ENCODE measurements around the gene P4HB. TPM values are rescaled to one million over a fixed set of nuclear protein-coding genes. Genes with fewer than 3 reads are reported as not detected.

Gene P4HB
- total and polyA plus RNA-seq, 3 experiments from 2014 or later = 342 to 482 (median 463) TPM

DNA sequence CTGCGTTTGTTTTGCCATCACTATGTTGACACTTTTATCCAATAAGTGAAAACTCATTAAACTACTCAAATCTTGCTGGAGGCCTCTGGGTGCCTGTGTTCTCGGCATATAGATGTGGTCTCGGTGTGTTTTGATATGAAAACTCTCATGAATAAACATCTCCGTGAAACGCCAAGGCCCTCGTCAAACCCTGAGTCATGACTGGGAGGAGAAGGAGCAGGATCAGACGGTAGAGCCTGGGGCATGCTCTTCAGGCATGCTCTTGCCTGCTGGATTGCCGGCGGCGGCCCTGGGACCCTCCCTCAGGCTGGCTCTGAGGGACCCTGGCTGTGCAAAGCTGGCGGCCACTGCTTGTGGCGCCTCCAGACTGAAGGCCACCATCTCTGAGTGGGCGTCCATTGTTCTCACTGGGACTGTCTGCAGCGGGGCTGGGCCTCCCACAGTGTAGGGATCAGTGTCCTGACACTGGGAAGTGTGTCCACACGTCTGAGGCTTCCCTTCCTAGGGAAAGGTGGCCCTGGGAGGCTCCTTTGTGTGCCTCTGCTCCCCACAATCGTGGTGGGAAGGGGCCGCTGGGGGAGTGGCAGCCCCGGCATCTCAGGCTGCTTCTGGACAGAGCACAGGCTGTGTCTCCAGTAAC, 40.0 kb upstream of the P4HB start:
- Histone ChIP-seq H3K27me3 (ENCODE audit: insufficient read depth, low read length, poor library complexity, severe bottlenecking) (peaks cover 7% of the 10 kb centered on the region), H3K4me1 (ENCODE audit: insufficient read depth, low read length) (no peaks in the 10 kb centered on the region), H3K4me3 (ENCODE audit: low read length) (no peak overlapping the region), H3K27ac (ENCODE audit: low read depth, low read length) (no peak overlapping the region), H3K9me3 (ENCODE audit: low read length) (no peaks in the 10 kb centered on the region), H3K36me3 (ENCODE audit: insufficient read depth, low read length) (no peaks in the 10 kb centered on the region)
- Mint-ChIP-seq H3K27me3 (peaks cover 8 to 12% of the 10 kb centered on the region in 2 donors), H3K4me3 (peak overlapping the region in 1 of 7 donors; percentile 81), H3K36me3 (peaks cover 0 to 50% (median 8%) of the 10 kb centered on the region in 3 donors), H3K4me1 (peaks cover 4 to 7% (median 6%) of the 10 kb centered on the region in 3 donors), H3K27ac (peak overlapping the region in 1 of 8 donors; percentile 36), H3K9me3 (no peaks in the 10 kb centered on the region)
- no peak for DNase-seq
- CTCF ChIA-PET = no interaction called here
- POLR2A ChIA-PET = no interaction called here

DNA sequence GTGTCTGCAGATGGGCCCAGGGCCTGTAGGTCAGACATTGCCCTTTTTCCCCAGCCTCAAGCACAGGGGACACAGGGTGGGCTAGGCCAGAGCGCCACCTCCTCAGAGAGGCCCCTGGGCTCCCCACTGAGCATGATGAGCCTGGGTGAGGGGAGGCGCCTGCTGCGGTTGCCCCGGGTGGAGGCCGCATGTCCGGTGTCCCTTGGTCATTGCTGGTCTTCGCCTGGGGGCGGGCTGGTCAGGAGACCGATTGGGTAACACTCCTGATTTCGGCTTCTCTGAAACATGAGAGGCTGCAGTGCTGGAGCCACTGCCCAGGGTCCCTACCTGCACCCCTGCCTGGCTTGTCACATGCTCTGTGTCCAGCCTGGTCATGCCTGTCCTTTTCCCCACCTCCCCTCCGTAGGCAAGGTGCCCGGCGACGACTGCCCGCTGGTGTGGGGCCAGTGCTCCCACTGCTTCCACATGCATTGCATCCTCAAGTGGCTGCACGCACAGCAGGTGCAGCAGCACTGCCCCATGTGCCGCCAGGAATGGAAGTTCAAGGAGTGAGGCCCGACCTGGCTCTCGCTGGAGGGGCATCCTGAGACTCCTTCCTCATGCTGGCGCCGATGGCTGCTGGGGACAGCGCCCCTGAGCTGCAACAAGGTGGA, 39.3 kb upstream of the P4HB start:
- ChIA-PET CTCF (no interaction called here), POLR2A (no interaction called here)
- H3K9me3 Mint-ChIP-seq = no peaks in the 10 kb centered on the region
- no peak overlapping the region for H3K27ac ChIP-seq (ENCODE audit: low read depth, low read length)
- peak overlapping the region in 1 of 8 donors; percentile 25 for H3K27ac Mint-ChIP-seq
- H3K27me3 ChIP-seq (ENCODE audit: insufficient read depth, low read length, poor library complexity, severe bottlenecking) = peaks cover 7% of the 10 kb centered on the region
- no peak overlapping the region for H3K4me3 Mint-ChIP-seq
- H3K36me3 ChIP-seq (ENCODE audit: insufficient read depth, low read length) = no peaks in the 10 kb centered on the region
- peaks cover 0 to 49% (median 8%) of the 10 kb centered on the region in 3 donors for H3K36me3 Mint-ChIP-seq
- peaks cover 8 to 12% of the 10 kb centered on the region in 2 donors for H3K27me3 Mint-ChIP-seq
- H3K9me3 ChIP-seq (ENCODE audit: low read length) = no peaks in the 10 kb centered on the region
- DNase-seq = no peak
- H3K4me3 ChIP-seq (ENCODE audit: low read length) = no peak overlapping the region
- H3K4me1 Mint-ChIP-seq = peaks cover 4 to 7% (median 6%) of the 10 kb centered on the region in 3 donors
- no peaks in the 10 kb centered on the region for H3K4me1 ChIP-seq (ENCODE audit: insufficient read depth, low read length)

DNA sequence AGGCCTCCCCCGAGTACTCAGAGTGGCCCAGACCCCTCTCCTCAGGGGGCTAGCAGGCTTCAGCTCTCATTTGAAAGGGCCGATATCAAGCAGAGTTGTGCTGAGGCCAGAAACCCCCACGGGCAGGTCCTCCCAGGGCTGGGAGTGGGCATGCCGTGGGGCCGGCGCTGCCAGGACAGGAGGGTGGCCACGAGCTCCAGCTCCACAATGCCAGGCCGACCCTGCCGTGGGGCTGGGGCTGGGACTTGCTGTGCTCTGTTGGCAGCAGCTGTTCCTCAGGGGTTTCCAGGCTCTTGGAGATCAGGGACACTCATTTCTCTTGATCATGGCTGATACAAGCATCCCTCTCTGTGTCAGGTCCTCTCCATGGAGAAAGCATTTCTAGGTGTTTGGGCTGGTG, 38.5 kb upstream of the P4HB start:
- Mint-ChIP-seq H3K27ac (no peak overlapping the region), H3K9me3 (no peaks in the 10 kb centered on the region), H3K27me3 (peaks cover 8 to 12% of the 10 kb centered on the region in 2 donors), H3K4me1 (peaks cover 4 to 7% (median 6%) of the 10 kb centered on the region in 3 donors), H3K4me3 (no peak overlapping the region), H3K36me3 (peaks cover 0 to 50% (median 8%) of the 10 kb centered on the region in 3 donors)
- H3K27ac ChIP-seq (ENCODE audit: low read depth, low read length) = no peak overlapping the region
- POLR2A ChIA-PET = no interaction called here
- no peaks in the 10 kb centered on the region for H3K9me3 ChIP-seq (ENCODE audit: low read length)
- DNase-seq = no peak
- H3K4me1 ChIP-seq (ENCODE audit: insufficient read depth, low read length) = no peaks in the 10 kb centered on the region
- H3K4me3 ChIP-seq (ENCODE audit: low read length) = no peak overlapping the region
- H3K36me3 ChIP-seq (ENCODE audit: insufficient read depth, low read length) = no peaks in the 10 kb centered on the region
- CTCF ChIA-PET = no interaction called here
- H3K27me3 ChIP-seq (ENCODE audit: insufficient read depth, low read length, poor library complexity, severe bottlenecking) = peaks cover 7% of the 10 kb centered on the region

DNA sequence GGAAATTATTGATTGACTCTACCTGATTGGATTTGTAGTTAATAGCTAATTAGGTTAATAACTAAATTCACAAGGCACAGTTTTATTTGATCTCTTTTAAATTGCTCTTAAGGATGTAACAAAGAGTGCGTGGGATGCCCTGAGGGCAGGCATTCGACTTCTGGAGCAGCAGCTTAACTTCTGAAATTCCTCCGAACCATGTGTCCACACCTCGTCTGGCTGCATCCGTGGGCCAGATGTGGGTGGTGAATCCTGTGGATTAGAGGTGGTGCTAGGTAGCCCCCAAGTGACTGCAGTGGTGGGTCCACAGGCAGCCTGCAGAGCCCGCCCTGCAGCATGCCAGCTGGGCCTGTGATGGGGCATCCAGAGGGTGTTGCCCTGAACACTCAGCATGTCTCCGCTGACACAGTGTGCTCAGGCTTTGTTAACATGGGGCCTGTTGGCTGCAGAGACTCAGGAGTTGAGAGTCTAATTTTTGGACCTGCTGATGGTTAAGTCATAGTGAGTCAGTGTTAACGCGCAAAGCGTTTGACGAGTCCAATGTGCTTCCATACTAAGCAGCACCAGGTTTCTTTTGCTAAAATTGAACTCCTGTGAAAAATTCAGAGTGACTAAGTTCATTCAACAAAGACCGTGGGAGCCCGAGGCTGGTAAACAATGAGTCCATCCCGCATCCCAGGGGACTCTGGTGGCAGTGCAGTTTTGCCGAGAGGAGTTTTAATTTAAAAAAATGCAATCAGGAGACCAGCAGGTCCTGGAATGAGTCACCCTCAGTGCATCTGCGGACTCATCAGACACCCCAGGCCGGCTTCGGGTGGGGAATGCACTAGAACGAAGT, 37.9 kb upstream of the P4HB start:
- Histone ChIP-seq H3K4me1 (ENCODE audit: insufficient read depth, low read length) (no peaks in the 10 kb centered on the region), H3K9me3 (ENCODE audit: low read length) (no peaks in the 10 kb centered on the region), H3K36me3 (ENCODE audit: insufficient read depth, low read length) (no peaks in the 10 kb centered on the region), H3K27ac (ENCODE audit: low read depth, low read length) (no peak overlapping the region), H3K4me3 (ENCODE audit: low read length) (no peak overlapping the region), H3K27me3 (ENCODE audit: insufficient read depth, low read length, poor library complexity, severe bottlenecking) (peaks cover 7% of the 10 kb centered on the region)
- Mint-ChIP-seq H3K9me3 (no peaks in the 10 kb centered on the region), H3K27ac (peak overlapping the region in 1 of 8 donors; percentile 41), H3K36me3 (peaks cover 0 to 50% (median 8%) of the 10 kb centered on the region in 3 donors), H3K4me3 (no peak overlapping the region), H3K27me3 (peaks cover 8 to 12% of the 10 kb centered on the region in 2 donors), H3K4me1 (peaks cover 4 to 7% (median 6%) of the 10 kb centered on the region in 3 donors)
- CTCF ChIA-PET = no interaction called here
- no peak for DNase-seq
- POLR2A ChIA-PET = no interaction called here

DNA sequence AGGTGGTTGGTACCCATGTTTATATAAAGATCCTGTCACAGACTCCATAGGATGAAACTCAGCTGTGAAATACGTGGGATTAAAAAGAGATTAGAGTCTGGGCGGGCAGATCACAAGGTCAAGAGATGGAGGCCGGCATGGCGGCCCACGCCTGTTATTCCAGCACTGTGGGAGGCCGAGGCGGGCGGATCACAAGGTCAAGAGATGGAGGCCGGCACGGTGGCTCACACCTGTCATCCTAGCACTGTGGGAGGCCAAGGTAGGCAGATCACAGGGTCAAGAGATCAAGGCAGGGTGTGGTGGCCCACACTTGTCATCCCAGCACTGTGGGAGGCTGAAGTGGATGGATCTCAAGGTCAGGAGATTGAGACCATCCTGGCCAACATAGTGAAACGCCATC, 35.1 kb upstream of the P4HB start:
- H3K27me3 ChIP-seq (ENCODE audit: insufficient read depth, low read length, poor library complexity, severe bottlenecking) = no peaks in the 10 kb centered on the region
- Mint-ChIP-seq H3K9me3 (peaks cover 0 to 2% (median 0%) of the 10 kb centered on the region in 5 donors), H3K27me3 (peaks cover 0 to 3% of the 10 kb centered on the region in 2 donors), H3K4me1 (peaks cover 2 to 14% (median 4%) of the 10 kb centered on the region in 3 donors), H3K36me3 (peaks cover 0 to 54% (median 3%) of the 10 kb centered on the region in 3 donors), H3K27ac (no peak overlapping the region), H3K4me3 (peak overlapping the region in 2 of 7 donors; percentile 13 to 34)
- H3K9me3 ChIP-seq (ENCODE audit: low read length) = no peaks in the 10 kb centered on the region
- peaks cover 8% of the 10 kb centered on the region for H3K4me1 ChIP-seq (ENCODE audit: insufficient read depth, low read length)
- H3K27ac ChIP-seq (ENCODE audit: low read depth, low read length) = no peak overlapping the region
- CTCF ChIA-PET = no interaction called here
- POLR2A ChIA-PET = no interaction called here
- no peak overlapping the region for H3K4me3 ChIP-seq (ENCODE audit: low read length)
- no peak for DNase-seq
- H3K36me3 ChIP-seq (ENCODE audit: insufficient read depth, low read length) = peaks cover under 1% of the 10 kb centered on the region

DNA sequence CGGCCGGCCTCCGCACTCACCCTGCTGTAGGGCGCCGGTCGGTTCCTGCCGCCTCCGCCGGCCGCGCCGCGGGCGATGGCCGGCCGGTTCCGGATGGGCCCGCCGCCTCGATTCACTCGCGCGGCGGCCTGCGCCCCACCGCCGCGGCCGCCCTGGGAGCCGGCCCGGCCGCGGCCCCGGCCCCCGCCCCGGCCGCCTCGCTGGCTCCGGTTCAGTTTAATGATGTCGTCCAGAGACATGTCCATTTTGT, 30.9 kb upstream of the P4HB start:
- Mint-ChIP-seq H3K27me3 (peaks cover 0 to 1% of the 10 kb centered on the region in 2 donors), H3K27ac (peak overlapping the region; percentile 96 to 99 (median 98)), H3K9me3 (peaks cover 0 to 2% (median 0%) of the 10 kb centered on the region in 5 donors), H3K36me3 (peaks cover 0 to 56% (median 4%) of the 10 kb centered on the region in 3 donors), H3K4me1 (peaks cover 19 to 35% (median 19%) of the 10 kb centered on the region in 3 donors), H3K4me3 (peak overlapping the region; percentile 92 to 98 (median 94))
- Histone ChIP-seq H3K9me3 (ENCODE audit: low read length) (no peaks in the 10 kb centered on the region), H3K27me3 (ENCODE audit: insufficient read depth, low read length, poor library complexity, severe bottlenecking) (no peaks in the 10 kb centered on the region), H3K27ac (ENCODE audit: low read depth, low read length) (peak overlapping the region; percentile 73), H3K4me1 (ENCODE audit: insufficient read depth, low read length) (peaks cover 22% of the 10 kb centered on the region), H3K36me3 (ENCODE audit: insufficient read depth, low read length) (peaks cover 36% of the 10 kb centered on the region), H3K4me3 (ENCODE audit: low read length) (no peak overlapping the region)
- ChIA-PET POLR2A (interaction anchor here (1.5 to 2.1 kb wide), 2 partner anchors 19 to 30 kb away, joined by 3 to 8 read pairs; no protein-coding TSS in a partner anchor), CTCF (no interaction called here)
- DNase-seq = no peak

DNA sequence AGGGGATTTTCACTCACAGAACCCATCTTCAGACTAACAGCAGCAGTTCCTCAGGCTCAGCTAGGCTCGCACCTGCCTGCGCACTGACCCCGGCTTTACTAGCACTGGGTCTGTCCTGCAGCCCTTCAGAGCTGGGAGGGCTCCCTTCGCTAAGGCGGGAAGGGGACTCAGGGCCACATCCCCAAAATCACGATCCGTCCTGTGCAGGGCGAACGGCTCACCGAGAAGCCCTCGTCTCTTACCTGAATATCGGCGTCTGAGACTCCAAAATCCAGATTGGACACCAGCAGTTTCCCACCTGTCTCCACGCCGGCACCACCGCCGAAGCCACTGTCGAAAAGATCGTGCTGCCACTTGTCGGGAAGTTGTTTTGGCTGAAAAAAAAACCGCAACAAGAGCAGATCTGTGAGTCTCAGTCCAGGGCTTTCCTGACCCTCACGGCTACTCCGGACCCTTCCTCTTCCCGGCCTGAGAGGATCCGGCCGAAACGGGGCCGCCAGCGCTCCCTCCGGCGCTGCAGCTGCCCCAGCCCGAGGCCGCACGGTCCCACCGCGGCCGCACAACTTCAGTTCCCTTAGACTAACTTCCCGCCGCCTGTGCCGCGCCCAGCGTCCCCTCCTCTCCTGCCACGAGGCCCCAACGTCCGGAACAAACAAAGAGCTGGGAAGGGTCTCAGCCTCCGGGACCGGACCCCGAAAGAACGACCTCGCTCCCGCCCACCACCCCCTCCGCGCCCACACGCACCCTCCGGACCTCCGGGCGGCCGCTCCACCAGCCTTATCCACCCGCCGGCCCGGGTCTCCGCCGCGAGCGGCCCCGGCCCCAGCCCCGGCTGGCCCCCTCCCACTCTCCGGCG, 30.3 kb upstream of the P4HB start:
- Mint-ChIP-seq H3K4me1 (peaks cover 19 to 35% (median 20%) of the 10 kb centered on the region in 3 donors), H3K27me3 (peaks cover 0 to 1% of the 10 kb centered on the region in 2 donors), H3K4me3 (peak overlapping the region; percentile 84 to 93 (median 88)), H3K9me3 (peaks cover 0 to 2% (median 0%) of the 10 kb centered on the region in 5 donors), H3K36me3 (peaks cover 0 to 60% (median 4%) of the 10 kb centered on the region in 3 donors), H3K27ac (peak overlapping the region; percentile 89 to 98 (median 94))
- Histone ChIP-seq H3K27ac (ENCODE audit: low read depth, low read length) (peak overlapping the region; percentile 73), H3K27me3 (ENCODE audit: insufficient read depth, low read length, poor library complexity, severe bottlenecking) (no peaks in the 10 kb centered on the region), H3K4me1 (ENCODE audit: insufficient read depth, low read length) (peaks cover 22% of the 10 kb centered on the region), H3K4me3 (ENCODE audit: low read length) (peak overlapping the region; percentile 61), H3K9me3 (ENCODE audit: low read length) (no peaks in the 10 kb centered on the region), H3K36me3 (ENCODE audit: insufficient read depth, low read length) (peaks cover 42% of the 10 kb centered on the region)
- CTCF ChIA-PET = no interaction called here
- DNase-seq = no peak
- POLR2A ChIA-PET = interaction anchor here (1.4 to 2.1 kb wide), 2 partner anchors 19 to 21 kb away, joined by 3 to 8 read pairs; no protein-coding TSS in a partner anchor

Measured in CD8-positive, alpha-beta memory T cell (primary cell).